Loucy (cell line): Measurements from ENCODE around the gene TFDP1.

Source experiments
- CTCF ChIP-seq: fragments of 200-600 bp; sonication (generic); conservative IDR thresholded peaks from 2 replicates; pipeline ENCODE4 v1.5.1; 2014; ENCODE audit warnings: mild to moderate bottlenecking, antibody characterized with exemption, low read length
- EZH2phosphoT487 ChIP-seq: fragments of 200-600 bp; IDR thresholded peaks from 2 replicates; pipeline ENCODE4 v1.6.1; 2018; ENCODE audit warnings: antibody characterized with exemption, mild to moderate bottlenecking, moderate library complexity, borderline replicate concordance

DNA sequence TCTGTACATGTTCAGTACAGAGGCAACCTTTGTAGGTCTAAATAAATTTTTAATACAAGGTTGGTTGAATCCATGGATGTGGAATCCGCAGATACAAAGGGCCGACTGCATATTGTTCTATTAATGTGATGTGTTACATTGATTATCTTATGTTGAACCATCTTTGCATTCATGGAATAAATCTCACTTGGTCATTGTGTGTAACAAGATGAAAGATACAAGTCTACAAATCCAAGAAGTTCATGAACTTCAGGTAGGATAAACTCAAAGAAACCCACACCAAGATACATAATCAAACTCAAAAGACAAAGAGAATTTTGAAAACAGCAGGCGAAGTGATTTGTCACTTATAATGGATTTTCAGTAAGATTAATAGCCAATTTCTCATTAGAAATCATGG lies 8.0 kb upstream of the TFDP1 start:
- TF ChIP-seq CTCF (no peak), EZH2phosphoT487 (no peak)
